NCI-H1436 (cell line): ENCODE results near the gene ADAMTS14.

Experiments used
- DNase-seq: peaks from one replicate; lab custom pipeline; 2025; lab: John Stamatoyannopoulos, UW

Gene ADAMTS14

DNA sequence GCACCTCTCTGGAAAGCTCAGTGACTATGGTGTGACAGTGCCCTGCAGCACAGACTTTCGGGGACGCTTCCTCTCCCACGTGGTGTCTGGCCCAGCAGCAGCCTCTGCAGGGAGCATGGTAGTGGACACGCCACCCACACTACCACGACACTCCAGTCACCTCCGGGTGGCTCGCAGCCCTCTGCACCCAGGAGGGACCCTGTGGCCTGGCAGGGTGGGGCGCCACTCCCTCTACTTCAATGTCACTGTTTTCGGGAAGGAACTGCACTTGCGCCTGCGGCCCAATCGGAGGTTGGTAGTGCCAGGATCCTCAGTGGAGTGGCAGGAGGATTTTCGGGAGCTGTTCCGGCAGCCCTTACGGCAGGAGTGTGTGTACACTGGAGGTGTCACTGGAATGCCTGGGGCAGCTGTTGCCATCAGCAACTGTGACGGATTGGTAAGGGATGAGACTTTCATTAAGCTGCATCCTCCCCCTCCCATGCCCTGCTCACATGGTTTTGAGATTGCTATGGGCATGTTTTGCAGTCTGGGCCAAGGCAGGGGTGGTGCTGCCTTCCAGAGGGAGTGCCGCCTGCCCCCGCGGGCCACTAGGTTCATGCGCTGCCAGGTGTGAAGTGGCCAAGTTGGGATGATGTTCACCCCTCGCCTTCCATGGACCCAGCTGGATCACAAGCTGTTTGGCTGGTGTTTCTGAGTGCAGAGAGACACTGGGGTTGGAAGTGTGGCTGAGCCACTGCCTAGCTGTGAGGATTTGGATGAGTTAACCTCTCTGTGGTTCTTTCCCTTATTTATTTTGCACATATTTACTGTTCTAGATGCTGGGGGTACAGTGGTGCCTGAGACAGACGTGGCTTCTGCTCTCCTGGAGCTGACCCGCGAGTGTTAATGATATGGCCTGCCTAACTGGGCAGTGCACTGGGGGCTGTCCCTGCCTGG is 2.5 kb downstream of the ADAMTS14 start:
- DNase-seq = no peak

DNA sequence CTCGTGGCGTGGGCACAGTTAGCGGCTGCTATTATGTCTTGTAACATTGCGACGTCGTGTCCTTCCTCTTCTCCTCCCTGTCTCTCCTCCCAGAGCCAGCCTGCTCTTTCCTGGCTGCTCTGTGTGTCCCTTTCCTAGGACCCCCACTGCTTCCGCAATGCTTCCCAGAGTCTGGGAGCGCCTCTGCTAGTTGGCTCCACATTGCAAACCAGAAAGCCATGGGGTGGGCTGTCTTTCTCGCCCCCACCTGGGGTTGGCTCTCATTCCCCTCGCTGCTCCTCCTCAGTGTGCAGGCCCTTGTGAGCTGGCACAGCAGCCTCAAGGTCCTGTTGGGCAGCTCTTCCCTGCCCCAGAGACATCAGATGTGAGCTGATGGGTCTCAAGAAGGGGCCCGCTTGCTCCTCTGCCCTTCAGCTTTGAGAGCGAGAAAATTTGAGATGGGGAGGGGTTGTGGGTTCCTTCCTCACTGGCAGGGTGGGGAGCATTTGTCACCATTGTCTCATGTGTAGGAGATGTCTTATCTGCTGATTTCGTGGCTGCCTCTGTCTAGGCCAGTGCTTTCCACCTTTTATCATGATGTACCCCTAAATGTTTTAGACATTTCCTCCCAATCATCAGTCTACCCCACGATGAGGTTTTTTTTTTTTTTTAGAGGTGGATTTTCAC is 3.3 kb downstream of the ADAMTS14 start:
- no peak for DNase-seq

DNA sequence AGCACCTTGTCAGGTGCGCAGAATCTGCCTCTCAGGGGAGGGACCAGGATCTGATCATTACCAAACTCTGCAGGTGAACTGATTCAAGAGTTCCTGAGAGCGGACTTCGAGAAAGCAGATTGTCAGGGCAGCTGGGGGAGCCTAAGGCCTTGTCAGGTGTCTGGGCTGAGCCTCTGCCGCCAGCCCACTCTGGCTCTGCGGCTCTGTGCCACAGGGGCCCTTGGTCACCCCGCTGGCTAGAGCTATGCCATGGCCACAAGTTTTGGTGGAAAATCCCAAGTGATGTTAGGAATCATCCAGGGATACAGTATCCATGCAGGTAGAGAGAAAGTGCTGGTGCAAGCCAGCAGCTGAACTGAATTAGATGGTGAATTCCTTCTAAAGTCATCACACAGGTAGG is 4.2 kb downstream of the ADAMTS14 start:
- DNase-seq = no peak

DNA sequence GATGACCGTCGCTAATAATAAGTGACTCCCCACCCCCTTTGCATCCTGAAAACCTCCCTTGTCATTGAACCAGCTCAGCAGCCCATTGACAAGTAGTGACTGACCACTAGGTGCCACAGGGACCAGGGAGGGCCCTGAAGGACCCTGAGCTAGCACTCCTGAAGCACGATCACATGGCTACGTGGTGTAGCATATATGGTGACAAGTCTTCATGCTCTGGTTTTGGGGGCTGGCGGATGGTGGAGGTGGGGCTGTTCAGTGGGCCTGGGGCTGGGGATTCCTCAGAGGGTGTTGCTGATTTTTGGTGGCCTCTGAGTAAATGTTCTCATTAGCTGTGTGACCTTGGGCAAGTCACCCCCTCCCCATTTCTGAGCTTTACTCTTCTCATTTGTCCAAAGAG is 4.7 kb downstream of the ADAMTS14 start:
- no peak for DNase-seq

DNA sequence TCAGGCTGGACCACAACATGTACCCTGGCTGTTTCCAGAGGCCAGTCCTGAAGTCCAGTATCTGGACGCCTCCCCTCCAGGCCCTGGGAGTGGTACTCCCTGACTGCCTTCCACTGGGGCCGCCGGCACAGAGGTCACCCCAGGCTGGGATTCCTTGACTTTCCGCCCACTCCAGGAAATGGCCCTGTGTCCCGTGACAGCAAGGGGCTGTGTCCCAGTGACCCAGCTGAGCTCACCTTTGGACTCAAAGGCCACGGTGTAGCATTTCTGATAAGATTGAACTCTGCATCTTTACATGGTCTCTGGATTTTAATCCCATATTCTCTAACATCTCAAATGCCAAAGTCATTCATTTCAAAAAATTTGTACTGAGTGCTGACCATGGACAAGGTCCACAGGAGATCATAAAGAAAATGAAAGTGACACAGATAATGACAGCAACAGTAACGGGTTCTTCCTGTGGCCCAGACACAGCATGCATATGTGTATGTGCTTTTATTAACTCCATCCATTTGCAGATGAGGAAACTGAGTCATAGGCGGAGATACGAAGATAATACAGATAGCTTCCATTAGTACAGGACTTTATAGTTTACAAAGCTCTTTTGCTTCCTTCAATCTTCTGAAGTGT is 5.4 kb downstream of the ADAMTS14 start:
- DNase-seq = no peak

GRCh38 chr10:70678250-70678635 is 5.9 kb downstream of the ADAMTS14 start:
- DNase-seq = no peak

DNA sequence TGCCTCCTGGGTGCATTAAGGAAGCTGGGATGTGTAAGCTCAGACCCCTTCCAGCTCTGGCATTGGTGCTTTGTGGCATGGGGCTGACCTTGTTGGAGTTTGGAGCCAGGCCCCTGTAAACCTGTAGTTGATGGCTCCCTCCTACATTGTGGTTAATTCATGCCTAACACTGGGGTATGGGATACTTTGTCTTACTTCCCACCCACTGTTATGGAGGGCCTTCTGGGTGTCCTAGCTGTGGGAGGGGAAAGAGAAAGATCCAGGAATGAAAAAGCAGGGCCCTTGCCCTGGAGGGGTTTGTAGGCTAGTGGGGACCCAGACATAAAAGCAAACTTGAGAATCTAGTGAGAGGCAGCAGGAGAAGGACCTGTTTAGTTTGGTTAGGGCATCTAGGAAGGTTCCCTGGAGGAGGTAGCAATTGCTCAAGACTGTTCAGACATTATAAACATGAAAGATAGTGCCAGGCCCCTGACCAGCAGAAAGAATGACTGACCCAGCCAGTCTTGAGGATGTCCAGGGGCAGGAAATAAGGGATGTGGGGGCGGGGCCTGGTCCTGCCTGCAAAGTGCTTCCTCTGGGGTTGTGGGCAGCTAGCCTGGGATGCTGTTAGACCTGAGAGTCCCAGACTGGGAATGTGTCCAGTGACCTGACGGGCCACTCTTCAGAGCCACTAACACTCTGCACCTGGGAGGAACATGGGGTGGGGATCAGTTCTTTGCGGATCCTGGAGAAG is 6.6 kb downstream of the ADAMTS14 start:
- no peak for DNase-seq

GRCh38 chr10:70679498-70679897 is 7.2 kb downstream of the ADAMTS14 start:
- no peak for DNase-seq

- DNase-seq = no peak
Observed at GRCh38 chr10:70680899-70681730, 8.8 kb downstream of the ADAMTS14 start.

GRCh38 chr10:70681731-70682005 is 9.4 kb downstream of the ADAMTS14 start:
- no peak for DNase-seq

GRCh38 chr10:70682920-70683600 is 10.8 kb downstream of the ADAMTS14 start:
- no peak for DNase-seq

GRCh38 chr10:70683601-70683934 is 11.3 kb downstream of the ADAMTS14 start:
- no peak for DNase-seq

GRCh38 chr10:70683940-70684339 is 11.6 kb downstream of the ADAMTS14 start:
- no peak for DNase-seq

- no peak for DNase-seq
Observed at GRCh38 chr10:70684374-70684773, 12.1 kb downstream of the ADAMTS14 start.

GRCh38 chr10:70684839-70685454 is 12.6 kb downstream of the ADAMTS14 start:
- no peak for DNase-seq

DNA sequence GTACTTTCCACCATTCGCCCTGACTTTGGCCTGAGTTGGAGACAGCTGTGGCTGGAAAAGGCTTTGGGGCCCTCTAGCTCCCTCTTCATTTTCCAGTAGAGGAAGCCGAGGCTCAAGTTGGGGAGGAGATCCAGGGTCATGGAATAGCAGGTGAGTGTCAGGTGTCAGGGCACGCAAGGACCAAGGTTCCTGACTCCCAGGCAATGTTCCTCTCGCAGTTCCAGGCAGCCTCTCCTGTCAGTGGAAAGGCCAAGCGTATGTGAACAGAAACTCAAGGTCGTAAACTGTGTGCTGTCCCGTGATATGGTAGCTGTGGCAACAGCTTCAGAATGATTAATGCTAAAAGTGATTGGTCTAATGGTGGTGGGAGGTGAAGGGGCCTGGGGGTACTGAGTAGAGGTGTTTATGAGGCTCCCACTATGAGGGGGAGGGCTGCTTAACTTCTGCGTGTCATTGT is 13.2 kb downstream of the ADAMTS14 start:
- no peak for DNase-seq

GRCh38 chr10:70688828-70689227 is 16.5 kb downstream of the ADAMTS14 start:
- DNase-seq = no peak

DNA sequence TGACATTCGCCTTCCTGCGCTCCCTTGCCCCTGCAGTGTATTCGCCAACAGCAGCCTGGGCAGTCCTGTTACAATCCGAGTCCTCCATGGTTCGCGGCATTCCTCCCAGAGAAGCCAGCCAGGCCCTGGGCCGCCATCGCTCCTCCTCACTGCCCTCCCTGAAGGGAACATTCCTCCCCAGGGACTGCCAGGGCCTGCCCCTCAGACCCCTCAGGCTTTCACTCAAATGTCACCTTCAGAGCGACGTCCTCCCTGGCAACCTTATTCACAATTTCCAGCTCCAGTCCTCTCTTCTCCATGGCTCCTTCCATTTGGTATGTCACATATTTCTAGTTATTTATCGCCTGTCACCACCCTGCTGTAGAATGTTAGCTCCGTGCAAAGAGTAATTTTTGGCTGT is 17.4 kb downstream of the ADAMTS14 start:
- no peak for DNase-seq

GRCh38 chr10:70690589-70690988 is 18.3 kb downstream of the ADAMTS14 start:
- DNase-seq = no peak

DNA sequence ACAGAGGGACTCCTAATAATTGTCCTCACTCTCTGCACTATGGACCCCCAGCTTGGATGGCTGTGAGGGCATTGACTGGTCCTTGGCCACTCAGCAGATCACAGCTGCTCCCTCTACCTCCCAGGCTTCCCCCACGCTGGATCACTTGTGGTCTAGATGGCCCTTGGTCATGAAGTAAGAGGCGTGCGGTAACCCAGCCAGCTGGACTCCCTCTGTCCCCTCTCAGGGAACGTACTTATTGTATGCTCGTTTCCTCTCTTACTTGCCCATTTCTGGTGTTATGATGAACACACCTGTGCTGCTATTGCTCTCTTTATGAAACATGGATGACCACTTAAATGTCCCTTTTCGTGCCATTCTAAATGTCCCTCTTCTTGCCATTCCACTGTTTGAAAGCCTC is 19.3 kb downstream of the ADAMTS14 start:
- DNase-seq = no peak
